GM12872 (cell line): Measurements from ENCODE around the gene AGBL2.

Experiments
- TF ChIP-seq, protein P1 (sequence below): IDR thresholded peaks from 3 replicates; pipeline ENCODE4 v1.5.1; 2011; ENCODE audit warnings: low read depth, mild to moderate bottlenecking, low read length, moderate library complexity; ENCODE audit not compliant: insufficient read depth

Gene AGBL2

DNA sequence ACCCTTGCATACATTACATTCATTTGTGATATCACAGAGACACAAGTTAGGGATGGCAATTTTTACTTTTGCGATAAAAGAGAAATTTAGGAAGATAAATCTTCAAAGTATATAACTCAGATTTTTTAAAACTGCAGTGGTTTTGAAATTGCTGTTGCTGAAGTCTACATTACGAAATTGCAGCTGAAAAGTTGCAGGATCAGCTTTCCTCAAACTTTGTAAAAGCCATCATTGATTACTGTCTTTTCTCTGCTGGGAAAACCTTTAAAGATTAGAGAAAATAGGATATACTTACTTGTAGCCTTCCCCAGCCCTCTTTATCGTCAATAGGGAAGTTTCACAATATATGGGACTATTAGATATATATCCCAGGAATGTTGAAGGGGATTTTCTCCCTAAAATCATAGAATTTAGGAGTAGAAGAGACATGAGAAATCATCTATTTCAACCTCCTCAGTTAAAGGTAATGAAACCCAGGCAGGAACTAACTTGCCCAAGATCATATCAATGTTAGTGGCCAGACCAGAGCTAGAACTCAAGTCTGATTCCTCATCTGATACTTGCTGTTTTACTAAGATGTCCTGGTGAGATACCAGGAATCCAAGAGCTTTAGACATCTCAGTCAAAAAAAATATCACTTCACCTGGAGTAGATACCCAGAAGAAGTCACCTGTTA, 10.4 kb upstream of the AGBL2 start:
- TF ChIP-seq, protein P1, sequence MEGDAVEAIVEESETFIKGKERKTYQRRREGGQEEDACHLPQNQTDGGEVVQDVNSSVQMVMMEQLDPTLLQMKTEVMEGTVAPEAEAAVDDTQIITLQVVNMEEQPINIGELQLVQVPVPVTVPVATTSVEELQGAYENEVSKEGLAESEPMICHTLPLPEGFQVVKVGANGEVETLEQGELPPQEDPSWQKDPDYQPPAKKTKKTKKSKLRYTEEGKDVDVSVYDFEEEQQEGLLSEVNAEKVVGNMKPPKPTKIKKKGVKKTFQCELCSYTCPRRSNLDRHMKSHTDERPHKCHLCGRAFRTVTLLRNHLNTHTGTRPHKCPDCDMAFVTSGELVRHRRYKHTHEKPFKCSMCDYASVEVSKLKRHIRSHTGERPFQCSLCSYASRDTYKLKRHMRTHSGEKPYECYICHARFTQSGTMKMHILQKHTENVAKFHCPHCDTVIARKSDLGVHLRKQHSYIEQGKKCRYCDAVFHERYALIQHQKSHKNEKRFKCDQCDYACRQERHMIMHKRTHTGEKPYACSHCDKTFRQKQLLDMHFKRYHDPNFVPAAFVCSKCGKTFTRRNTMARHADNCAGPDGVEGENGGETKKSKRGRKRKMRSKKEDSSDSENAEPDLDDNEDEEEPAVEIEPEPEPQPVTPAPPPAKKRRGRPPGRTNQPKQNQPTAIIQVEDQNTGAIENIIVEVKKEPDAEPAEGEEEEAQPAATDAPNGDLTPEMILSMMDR = no peak

DNA sequence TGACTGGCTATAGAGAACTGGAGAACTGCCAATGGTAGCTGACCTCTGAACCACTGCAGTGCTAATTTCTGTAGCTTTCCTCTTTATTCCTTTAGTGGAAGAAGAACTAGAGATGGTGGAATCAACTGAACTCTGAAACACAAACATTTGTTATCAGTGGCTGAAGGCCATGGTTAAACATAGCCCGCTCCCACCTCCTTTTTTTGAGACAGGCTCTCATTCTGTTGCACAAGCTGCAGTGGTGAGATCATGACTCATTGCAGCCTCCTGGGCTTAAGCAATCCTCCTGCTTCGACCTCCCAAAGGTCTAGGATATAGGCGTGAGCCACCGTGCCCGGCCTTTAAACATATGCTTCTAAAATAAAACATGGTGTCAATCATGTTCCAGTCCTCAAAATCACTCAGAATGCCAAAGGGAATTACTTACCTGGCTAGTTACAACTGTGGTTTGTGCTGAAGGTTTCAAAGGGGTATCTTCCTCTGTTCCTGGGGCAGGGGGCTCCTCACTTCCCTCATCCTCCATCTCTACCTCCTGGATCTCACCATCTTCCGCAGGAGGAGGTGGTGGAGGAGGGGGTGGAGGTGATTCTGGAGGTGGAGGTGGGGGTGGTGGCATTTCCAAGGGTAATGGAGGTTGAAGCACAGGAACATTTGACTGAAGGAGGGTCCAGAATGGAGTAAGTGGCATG, 9.0 kb upstream of the AGBL2 start:
- TF ChIP-seq, protein P1 = no peak

DNA sequence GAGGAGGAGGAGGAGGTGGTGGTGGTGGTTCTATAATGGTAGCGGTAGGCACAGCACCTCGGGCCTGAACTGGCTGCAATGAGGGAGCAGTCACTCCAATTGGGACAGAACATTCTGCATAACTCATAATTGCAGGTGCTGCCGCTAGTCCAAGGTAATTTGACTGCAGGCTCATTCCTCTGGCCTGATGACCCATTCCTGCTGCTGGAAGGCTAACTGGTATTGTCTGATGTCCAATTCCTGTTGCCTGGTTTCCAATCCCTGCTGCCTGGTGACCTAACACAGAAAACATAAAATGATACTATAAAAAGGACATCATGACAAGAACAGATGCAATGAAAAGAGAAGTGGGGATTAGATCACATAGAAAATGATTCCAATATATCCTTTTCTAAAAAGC, 7.9 kb upstream of the AGBL2 start:
- TF ChIP-seq, protein P1 = no peak

DNA sequence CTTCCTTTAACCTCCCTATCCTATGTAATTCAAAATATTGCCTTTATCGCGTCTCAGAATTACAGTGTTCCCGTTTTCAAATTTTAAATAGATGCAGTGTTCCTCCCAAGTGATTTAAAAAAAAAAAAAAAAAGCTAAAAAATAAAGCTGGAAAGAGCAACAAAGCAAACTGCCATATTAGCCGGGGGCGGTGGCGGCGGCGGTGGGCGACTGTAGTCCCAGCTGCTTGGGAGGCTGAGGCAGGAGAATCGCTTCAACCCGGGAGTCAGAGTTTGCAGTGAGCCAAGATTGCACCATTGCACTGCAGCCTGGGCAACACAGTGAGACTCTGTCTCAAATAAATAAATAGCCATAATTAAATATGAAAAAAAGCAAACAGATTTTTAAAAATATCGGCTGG, 5.5 kb upstream of the AGBL2 start:
- TF ChIP-seq, protein P1 = no peak

DNA sequence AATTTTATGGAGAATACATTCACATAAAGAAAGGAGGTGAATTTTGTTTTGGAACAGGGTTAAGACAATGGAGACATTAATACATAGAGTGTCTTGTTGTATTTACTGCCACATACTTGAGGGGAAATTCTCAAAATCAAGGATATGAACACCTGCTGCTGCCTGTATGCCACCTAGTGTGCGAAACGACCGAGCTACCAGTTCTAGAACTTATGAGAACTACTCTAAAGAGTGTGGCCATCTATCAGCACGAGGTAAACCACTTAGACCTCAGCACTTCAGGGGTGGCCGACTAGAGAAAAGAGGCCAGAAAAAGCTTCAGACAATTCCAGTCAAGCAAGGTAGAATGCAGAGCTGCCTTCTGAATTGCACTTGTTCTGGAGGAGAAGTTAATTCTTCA, 1.5 kb upstream of the AGBL2 start:
- TF ChIP-seq, protein P1 = no peak

DNA sequence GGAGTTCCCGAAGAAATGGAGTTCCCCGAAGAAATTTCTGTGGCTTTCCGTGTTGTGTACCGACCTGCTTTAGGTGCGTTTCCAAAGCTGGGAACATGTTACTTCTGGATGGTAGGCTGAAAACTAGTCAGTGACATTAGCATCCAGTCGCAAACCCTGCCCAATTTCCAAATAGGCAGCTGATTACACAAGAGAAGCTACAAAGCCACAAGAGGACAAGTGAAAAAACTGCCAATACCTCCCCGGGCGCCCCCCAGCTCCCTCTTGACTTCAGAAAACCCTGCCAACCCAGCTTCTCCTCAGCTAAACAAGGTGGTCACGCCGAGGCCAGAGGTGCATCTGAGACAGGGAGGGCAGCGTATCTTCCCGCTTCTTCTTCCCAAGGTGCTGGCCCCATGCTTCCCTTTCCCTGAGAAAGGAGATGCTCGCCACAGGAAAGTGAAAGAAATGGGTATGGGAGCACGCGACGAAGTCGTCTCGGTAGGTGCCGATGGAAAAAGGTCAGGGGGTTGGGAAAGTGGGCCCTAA, 551 bp downstream of the AGBL2 start:
- TF ChIP-seq, protein P1 = no peak

DNA sequence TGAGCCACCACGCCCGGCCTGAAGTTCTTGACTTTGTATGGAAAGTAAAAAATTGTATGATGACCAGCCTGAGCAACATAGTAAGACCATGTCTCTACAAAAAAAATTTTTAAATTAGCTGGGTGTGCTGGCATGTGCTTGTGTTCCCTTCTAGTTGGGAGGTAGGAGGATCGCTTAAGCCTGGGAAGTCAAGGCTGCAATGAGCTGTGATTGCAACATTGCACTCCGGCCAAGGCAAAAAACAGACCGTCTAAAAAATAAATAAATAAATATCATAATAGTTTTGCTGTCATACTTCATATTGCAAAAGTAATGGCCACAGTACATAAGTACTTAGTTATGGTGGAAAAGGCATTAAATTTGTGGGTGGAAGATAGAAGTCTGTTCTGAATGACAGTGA, 3.4 kb downstream of the AGBL2 start:
- TF ChIP-seq, protein P1 = no peak
